Measurements from ENCODE around the gene PTPRH.

The PTPRH gene

GRCh38 chr19:55229789-55230182 lies 20.5 kb upstream of the PTPRH start:
- Histone ChIP-seq H3K4me3 (ENCODE audit: low read depth in 1 of 2, low read length in 1 of 2) (no peak overlapping the region), H3K4me1 (ENCODE audit: control insufficient read depth in 1 of 2, insufficient read depth in 1 of 2, low read depth in 1 of 2, low read length in 1 of 2) (peaks cover 0 to 5% of the 10 kb centered on the region in 2 experiments), H3K9me3 (no peaks in the 10 kb centered on the region), H3K27ac (no peak overlapping the region), H3K27me3 (no peaks in the 10 kb centered on the region), H3K36me3 (peaks cover 96% of the 10 kb centered on the region)
- no peak for TF ChIP-seq CTCF (IDR thresholded peaks at IDR 0.05)

GRCh38 chr19:55229145-55229788 lies 20.0 kb upstream of the PTPRH start:
- Histone ChIP-seq H3K4me3 (ENCODE audit: low read depth in 1 of 2, low read length in 1 of 2) (no peak overlapping the region), H3K27ac (no peak overlapping the region), H3K4me1 (ENCODE audit: control insufficient read depth in 1 of 2, insufficient read depth in 1 of 2, low read depth in 1 of 2, low read length in 1 of 2) (peaks cover 0 to 5% of the 10 kb centered on the region in 2 experiments), H3K36me3 (peaks cover 95% of the 10 kb centered on the region), H3K27me3 (no peaks in the 10 kb centered on the region), H3K9me3 (no peaks in the 10 kb centered on the region)
- TF ChIP-seq CTCF (IDR thresholded peaks at IDR 0.05): no peak

GRCh38 chr19:55228403-55229031 lies 19.2 kb upstream of the PTPRH start, which contains the start of gene TMEM86B:
Gene TMEM86B, minus strand, starts transcription at chr19:55228763. Its CDS starts 22 bp downstream, at chr19:55228741.
- Histone ChIP-seq H3K36me3 (peaks cover 95% of the 10 kb centered on the region), H3K4me1 (ENCODE audit: control insufficient read depth in 1 of 2, insufficient read depth in 1 of 2, low read depth in 1 of 2, low read length in 1 of 2) (peaks cover 0 to 5% of the 10 kb centered on the region in 2 experiments), H3K27ac (no peak within 1 kb of the TSS), H3K27me3 (no peaks in the 10 kb centered on the region), H3K9me3 (no peaks in the 10 kb centered on the region), H3K4me3 (ENCODE audit: low read depth in 1 of 2, low read length in 1 of 2) (no peak within 1 kb of the TSS)
- no peak for TF ChIP-seq CTCF (IDR thresholded peaks at IDR 0.05)

- no peak overlapping the region for H3K4me3 ChIP-seq (ENCODE audit: low read depth in 1 of 2, low read length in 1 of 2)
- no peaks in the 10 kb centered on the region for H3K27me3 ChIP-seq
- H3K36me3 ChIP-seq: peaks cover 95% of the 10 kb centered on the region
- no peak for TF ChIP-seq CTCF (IDR thresholded peaks at IDR 0.05)
- no peak overlapping the region for H3K27ac ChIP-seq
- H3K9me3 ChIP-seq: no peaks in the 10 kb centered on the region
- peaks cover 0 to 5% of the 10 kb centered on the region in 2 experiments for H3K4me1 ChIP-seq (ENCODE audit: control insufficient read depth in 1 of 2, insufficient read depth in 1 of 2, low read depth in 1 of 2, low read length in 1 of 2)
These were observed 18.7 kb upstream of the PTPRH start for GRCh38 chr19:55228015-55228391.

GRCh38 chr19:55227241-55228014 lies 18.1 kb upstream of the PTPRH start:
- H3K9me3 ChIP-seq: no peaks in the 10 kb centered on the region
- no peaks in the 10 kb centered on the region for H3K27me3 ChIP-seq
- H3K4me1 ChIP-seq (ENCODE audit: control insufficient read depth in 1 of 2, insufficient read depth in 1 of 2, low read depth in 1 of 2, low read length in 1 of 2): peaks cover 0 to 5% of the 10 kb centered on the region in 2 experiments
- no peak overlapping the region for H3K4me3 ChIP-seq (ENCODE audit: low read depth in 1 of 2, low read length in 1 of 2)
- H3K27ac ChIP-seq: no peak overlapping the region
- TF ChIP-seq CTCF (IDR thresholded peaks at IDR 0.05): no peak
- H3K36me3 ChIP-seq: peaks cover 95% of the 10 kb centered on the region
